PFSK-1 (cell line): ENCODE data around the gene PRMT7.

Experiments used
- FOXP2 ChIP-seq: optimal IDR thresholded peaks from 2 replicates; pipeline ENCODE3; 2011; ENCODE audit warnings: borderline replicate concordance, control low read depth, inconsistent platforms; ENCODE audit not compliant: insufficient read depth; ENCODE audit errors: extremely low read length, extremely low read depth
- SIN3A ChIP-seq: IDR thresholded peaks from 2 replicates; pipeline ENCODE4 v1.6.1; 2012; ENCODE audit warnings: mild to moderate bottlenecking, low read length, moderate library complexity, borderline replicate concordance; ENCODE audit not compliant: insufficient read depth

DNA sequence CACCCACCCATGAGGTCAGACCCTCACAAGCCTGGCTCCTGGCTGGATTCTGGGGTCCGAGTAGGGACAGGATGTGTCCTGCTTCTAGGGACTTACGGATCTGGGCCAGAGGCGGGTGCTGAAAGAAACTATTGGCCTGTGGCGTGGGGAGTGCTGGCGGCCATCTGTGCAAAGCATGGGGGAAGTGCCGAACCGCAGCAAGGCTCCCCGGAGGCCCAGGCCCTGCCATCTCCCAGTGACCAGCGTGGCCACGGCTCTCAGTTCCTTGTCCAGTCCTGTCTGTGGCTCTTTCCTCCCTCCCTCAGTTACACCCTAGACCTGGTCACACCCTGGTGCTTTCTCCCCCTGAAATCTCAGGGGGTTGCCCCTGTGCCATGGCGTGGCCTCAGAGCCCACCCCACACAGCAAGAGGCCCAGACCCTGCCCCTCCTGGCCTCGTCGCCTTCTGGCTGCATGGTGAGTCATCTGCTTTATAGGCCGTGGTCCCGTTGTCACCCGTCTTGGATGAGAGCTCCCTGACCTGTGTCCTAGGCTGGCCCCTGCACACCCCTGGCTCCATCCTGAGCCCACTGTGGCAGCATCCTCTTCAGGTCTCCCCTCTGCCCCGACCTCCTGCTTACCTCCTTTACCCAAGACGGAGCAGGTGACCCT, 54.5 kb downstream of the PRMT7 start:
- TF ChIP-seq FOXP2 (no peak), SIN3A (no peak)
